GM18520 (cell line): ENCODE measurements around the gene B9D1.

Experiments used
- ATAC-seq: cut with Tn5 transposase; IDR thresholded peaks from one replicate; pipeline ENCODE4 v1.9.1; 2021; ENCODE audit not compliant: unreplicated experiment

Gene B9D1

GRCh38 chr17:19388791-19389785 lies 26.6 kb upstream of the B9D1 start:
- ATAC-seq = no peak

GRCh38 chr17:19387921-19388521 lies 25.5 kb upstream of the B9D1 start:
- no peak for ATAC-seq

GRCh38 chr17:19386974-19387920 lies 24.7 kb upstream of the B9D1 start, which contains the start of gene MFAP4:
MFAP4 (minus strand) TSS chr17:19387190; CDS start chr17:19387155, 35 bp downstream.
- ATAC-seq = no peak

- ATAC-seq = no peak
Measured at GRCh38 chr17:19386051-19386929, 23.8 kb upstream of the B9D1 start.

GRCh38 chr17:19385521-19385983 lies 23.0 kb upstream of the B9D1 start:
- no peak for ATAC-seq

- ATAC-seq = no peak
Measured at GRCh38 chr17:19384723-19385391, 22.3 kb upstream of the B9D1 start.

- ATAC-seq = no peak
Measured at GRCh38 chr17:19383681-19384470, 21.4 kb upstream of the B9D1 start.

GRCh38 chr17:19382531-19383444 lies 20.3 kb upstream of the B9D1 start:
- no peak for ATAC-seq

- ATAC-seq = no peak
Measured at GRCh38 chr17:19381741-19382444, 19.4 kb upstream of the B9D1 start.

- ATAC-seq = no peak
Measured at GRCh38 chr17:19381361-19381740, 18.8 kb upstream of the B9D1 start.

GRCh38 chr17:19380481-19381301 lies 18.2 kb upstream of the B9D1 start:
- no peak for ATAC-seq

GRCh38 chr17:19379361-19380065 lies 17.0 kb upstream of the B9D1 start:
- ATAC-seq = no peak

GRCh38 chr17:19378416-19379360 lies 16.2 kb upstream of the B9D1 start, which contains the start of gene MAPK7:
MAPK7 (plus strand) TSS chr17:19378498; CDS start chr17:19378901, 403 bp downstream.
- ATAC-seq = no peak
